Measurements from ENCODE around the gene P2RX3.

DNA sequence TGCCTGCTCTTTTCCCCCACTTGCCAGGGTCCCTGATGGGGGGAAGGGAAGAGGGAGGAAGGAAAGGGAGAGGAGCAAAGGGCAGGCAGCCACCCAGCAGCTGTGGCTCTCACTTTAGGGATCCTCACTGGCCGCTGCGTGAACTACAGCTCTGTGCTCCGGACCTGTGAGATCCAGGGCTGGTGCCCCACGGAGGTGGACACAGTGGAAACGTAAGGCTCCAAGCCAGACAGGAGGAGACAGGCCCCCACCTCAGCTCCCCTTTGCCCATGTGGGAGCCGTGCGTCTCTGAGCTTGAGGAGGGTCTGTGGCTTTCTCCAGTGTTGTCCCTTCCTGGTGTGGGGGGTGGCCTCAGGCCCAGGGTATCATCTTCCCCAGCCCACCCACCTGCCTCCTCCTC lies 9.9 kb downstream of the P2RX3 start:
- TF ChIP-seq EZH2 (IDR thresholded peaks at IDR 0.05; ENCODE audit: borderline replicate concordance, low read length) = no peak
- TF ChIP-seq, protein P1, sequence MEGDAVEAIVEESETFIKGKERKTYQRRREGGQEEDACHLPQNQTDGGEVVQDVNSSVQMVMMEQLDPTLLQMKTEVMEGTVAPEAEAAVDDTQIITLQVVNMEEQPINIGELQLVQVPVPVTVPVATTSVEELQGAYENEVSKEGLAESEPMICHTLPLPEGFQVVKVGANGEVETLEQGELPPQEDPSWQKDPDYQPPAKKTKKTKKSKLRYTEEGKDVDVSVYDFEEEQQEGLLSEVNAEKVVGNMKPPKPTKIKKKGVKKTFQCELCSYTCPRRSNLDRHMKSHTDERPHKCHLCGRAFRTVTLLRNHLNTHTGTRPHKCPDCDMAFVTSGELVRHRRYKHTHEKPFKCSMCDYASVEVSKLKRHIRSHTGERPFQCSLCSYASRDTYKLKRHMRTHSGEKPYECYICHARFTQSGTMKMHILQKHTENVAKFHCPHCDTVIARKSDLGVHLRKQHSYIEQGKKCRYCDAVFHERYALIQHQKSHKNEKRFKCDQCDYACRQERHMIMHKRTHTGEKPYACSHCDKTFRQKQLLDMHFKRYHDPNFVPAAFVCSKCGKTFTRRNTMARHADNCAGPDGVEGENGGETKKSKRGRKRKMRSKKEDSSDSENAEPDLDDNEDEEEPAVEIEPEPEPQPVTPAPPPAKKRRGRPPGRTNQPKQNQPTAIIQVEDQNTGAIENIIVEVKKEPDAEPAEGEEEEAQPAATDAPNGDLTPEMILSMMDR (IDR thresholded peaks at IDR 0.05; ENCODE audit: low read length) = no peak
